Brain microvascular endothelial cell (primary cell): ENCODE results near the gene ZNHIT2.

Experiments
- DNase-seq: peaks from one replicate; pipeline ENCODE4 v3.0.0-alpha.2; 2020
- H3K27ac ChIP-seq: fragments of 250-450 bp; sonication (Bioruptor Pico); 2 replicates; pipeline ENCODE4 v1.5.1; 2020; ENCODE audit warnings: mild to moderate bottlenecking, moderate library complexity
- H3K27me3 ChIP-seq: fragments of 250-450 bp; sonication (Bioruptor Pico); replicated peaks from 2 replicates; pipeline ENCODE4 v1.5.1; 2020; ENCODE audit warnings: mild to moderate bottlenecking
- H3K36me3 ChIP-seq: fragments of 250-450 bp; sonication (Bioruptor Pico); replicated peaks from 2 replicates; pipeline ENCODE4 v1.5.1; 2020; ENCODE audit warnings: mild to moderate bottlenecking
- H3K4me3 ChIP-seq: 2 replicates; pipeline ENCODE4 v1.5.1; 2011; ENCODE audit warnings: low read depth, mild to moderate bottlenecking, control low read depth, low read length, moderate library complexity
- CTCF ChIP-seq: IDR thresholded peaks from 2 replicates; pipeline ENCODE4 v1.5.1; 2011; ENCODE audit warnings: low read depth, mild to moderate bottlenecking, moderate library complexity, low read length, control low read depth, inconsistent platforms; ENCODE audit errors: missing control alignments
- in situ Hi-C: cut with HindIII; loops from 2 replicates; pipeline ENCODE4 v1.10.0; 2017; ENCODE audit warnings: low sequenced_read_pairs, low pct_ligation_motif_present

The ZNHIT2 gene

GRCh38 chr11:65112546-65113360 is 4.7 kb downstream of the ZNHIT2 start:
- TF ChIP-seq CTCF, result peak; percentile 63
- in situ Hi-C loops, result no loop called here
- DNase-seq, result no peak
- no peak overlapping the region for H3K27ac ChIP-seq
- H3K27me3 ChIP-seq, result no peaks in the 10 kb centered on the region
- peak overlapping the region; percentile 56 for H3K4me3 ChIP-seq
- peaks cover 9% of the 10 kb centered on the region for H3K36me3 ChIP-seq

GRCh38 chr11:65111744-65112545 is 5.6 kb downstream of the ZNHIT2 start, which contains the start of gene TM7SF2:
TM7SF2 (plus strand) TSS chr11:65111872; CDS start chr11:65112016, 144 bp downstream.
- peak; percentile 82 for DNase-seq
- Histone ChIP-seq H3K36me3 (peaks cover 9% of the 10 kb centered on the region), H3K4me3 (peak within 1 kb of the TSS; percentile 56), H3K27ac (no peak within 1 kb of the TSS), H3K27me3 (no peaks in the 10 kb centered on the region)
- no peak for TF ChIP-seq CTCF
- in situ Hi-C loops, result no loop called here

GRCh38 chr11:65111159-65111743 is 6.2 kb downstream of the ZNHIT2 start:
- H3K27me3 ChIP-seq, result no peaks in the 10 kb centered on the region
- peaks cover 9% of the 10 kb centered on the region for H3K36me3 ChIP-seq
- H3K4me3 ChIP-seq, result no peak overlapping the region

GRCh38 chr11:65110354-65110861 is 7.1 kb downstream of the ZNHIT2 start:
- H3K36me3 ChIP-seq, result peaks cover 2% of the 10 kb centered on the region
- no peak overlapping the region for H3K27ac ChIP-seq
- TF ChIP-seq CTCF, result peak; percentile 98
- H3K4me3 ChIP-seq, result no peak overlapping the region
- no peaks in the 10 kb centered on the region for H3K27me3 ChIP-seq
- in situ Hi-C loops, result no loop called here
- peak; percentile 76 for DNase-seq

More at GRCh38 chr11:65111159-65111743, 6.2 kb downstream of the ZNHIT2 start:
- H3K27ac ChIP-seq, result no peak overlapping the region
- in situ Hi-C loops, result no loop called here
- no peak for TF ChIP-seq CTCF
- no peak for DNase-seq

- Histone ChIP-seq H3K27ac (no peak overlapping the region), H3K36me3 (peaks cover 2% of the 10 kb centered on the region), H3K27me3 (no peaks in the 10 kb centered on the region), H3K4me3 (no peak overlapping the region)
- TF ChIP-seq CTCF, result no peak
- in situ Hi-C loops, result no loop called here
- DNase-seq, result no peak
Observed at GRCh38 chr11:65109231-65110198, 8.0 kb downstream of the ZNHIT2 start.
